Measurements from ENCODE around the gene MDK. TPM values are rescaled to one million over a fixed set of nuclear protein-coding genes. Genes with fewer than 3 reads are reported as not detected.
A peak's percentile ranks its signal among the peaks of the same experiment; 100 is the strongest.

Gene MDK
- total RNA-seq, 1 donor from 2014 or later = 70.1 TPM

- no peak for DNase-seq
These were observed 23.1 kb downstream of the MDK start for GRCh38 chr11:46404476-46405017.

- no peak for DNase-seq
These were observed 26.2 kb downstream of the MDK start for GRCh38 chr11:46407635-46408034.

- no peak for DNase-seq
These were observed 27.0 kb downstream of the MDK start for GRCh38 chr11:46408407-46408986.

GRCh38 chr11:46410021-46410420 is 28.6 kb downstream of the MDK start:
- DNase-seq = no peak

- DNase-seq = no peak
These were observed 32.4 kb downstream of the MDK start for GRCh38 chr11:46413760-46414465.

- no peak for DNase-seq
These were observed 33.0 kb downstream of the MDK start for GRCh38 chr11:46414466-46414796.

GRCh38 chr11:46414879-46415278 is 33.4 kb downstream of the MDK start:
- no peak for DNase-seq

- no peak for DNase-seq
These were observed 36.2 kb downstream of the MDK start for GRCh38 chr11:46417711-46418110.

- no peak for DNase-seq
These were observed 37.3 kb downstream of the MDK start for GRCh38 chr11:46418751-46419150.

- DNase-seq = no peak
These were observed 39.0 kb downstream of the MDK start for GRCh38 chr11:46420513-46420912.

GRCh38 chr11:46421257-46421880 is 39.9 kb downstream of the MDK start:
- no peak for DNase-seq

GRCh38 chr11:46422588-46422987 is 41.1 kb downstream of the MDK start:
- DNase-seq = no peak

- DNase-seq = no peak
These were observed 44.9 kb downstream of the MDK start for GRCh38 chr11:46426233-46426991.

- DNase-seq = no peak
These were observed 45.9 kb downstream of the MDK start for GRCh38 chr11:46427364-46427763.

- peak; percentile 41 for DNase-seq
These were observed 48.2 kb downstream of the MDK start for GRCh38 chr11:46429717-46430116.

- DNase-seq = no peak
These were observed 49.7 kb downstream of the MDK start for GRCh38 chr11:46431211-46431610.

Small RNAs within 50 kb of the gene (small RNA-seq; reads per million reads assigned to genes)
- gene MIR4688 (ENCODE audit: low replicate concordance) = 0.07 reads per million

Other genes starting within 250 kb of the MDK start
- gene CREB3L1, start 104.0 kb upstream of the MDK start, total RNA-seq = 27.1 TPM
- gene DGKZ, start 34.2 kb upstream of the MDK start, total RNA-seq = 30.4 TPM
- not detected for gene CHRM4, start 10.1 kb downstream of the MDK start, total RNA-seq
- gene AMBRA1, start 212.4 kb downstream of the MDK start, total RNA-seq = 19.8 TPM
- gene HARBI1, start 235.6 kb downstream of the MDK start, total RNA-seq = 2.4 TPM
- 57.4 TPM for gene ATG13, start 235.9 kb downstream of the MDK start, total RNA-seq